Mesodermal cell (in vitro differentiated cells): ENCODE results near the gene NOP58.

Experiments used
- H3K27ac ChIP-seq: 2 replicates; pipeline ENCODE4 v1.7.0; 2013; ENCODE audit warnings: mild to moderate bottlenecking, low read depth, low read length, moderate library complexity; ENCODE audit not compliant: severe bottlenecking
- H3K36me3 ChIP-seq: 2 replicates; pipeline ENCODE4 v1.7.1; 2013; ENCODE audit warnings: mild to moderate bottlenecking, low read length, moderate library complexity; ENCODE audit not compliant: control insufficient read depth, insufficient read depth
- H3K4me1 ChIP-seq: one replicate; pipeline ENCODE4 v1.7.1; 2013; ENCODE audit warnings: mild to moderate bottlenecking, low read length; ENCODE audit not compliant: insufficient read depth, control insufficient read depth, poor library complexity, severe bottlenecking
- H3K4me3 ChIP-seq: 2 replicates; pipeline ENCODE4 v1.7.0; 2013; ENCODE audit warnings: low read length, control low read depth, mild to moderate bottlenecking; ENCODE audit not compliant: insufficient read depth, poor library complexity, severe bottlenecking; ENCODE audit errors: extremely low read depth
- H3K9me3 ChIP-seq: 2 replicates; pipeline ENCODE4 v1.7.1; 2013; ENCODE audit warnings: mild to moderate bottlenecking, low read length, moderate library complexity; ENCODE audit not compliant: control insufficient read depth
- WGBS, 2 experiments: methylation state at CpG; one replicate each; pipeline ENCODE4 v1.1.5; 2013; ENCODE audit warnings: missing lambda C conversion rate in 2 of 2; ENCODE audit not compliant: insufficient coverage in 2 of 2; 5-methylcytosine and 5-hydroxymethylcytosine counted together

The NOP58 gene

GRCh38 chr2:202337706-202338346, 72.3 kb downstream of the NOP58 start:
- H3K27ac ChIP-seq = no peak overlapping the region

GRCh38 chr2:202339071-202339870, 73.7 kb downstream of the NOP58 start:
- Histone ChIP-seq H3K27ac (no peak overlapping the region), H3K4me3 (no peak overlapping the region), H3K4me1 (no peaks in the 10 kb centered on the region), H3K9me3 (no peaks in the 10 kb centered on the region), H3K36me3 (no peaks in the 10 kb centered on the region)
- 100% methylated on average over 2 to 3 of the region's 3 CpGs for WGBS, 2 experiments

More at GRCh38 chr2:202337706-202338346, 72.3 kb downstream of the NOP58 start:
- Histone ChIP-seq H3K36me3 (no peaks in the 10 kb centered on the region), H3K4me1 (no peaks in the 10 kb centered on the region), H3K4me3 (no peak overlapping the region), H3K9me3 (no peaks in the 10 kb centered on the region)
- WGBS, 2 experiments = 88 to 92% methylated on average over 6 to 7 of the region's 7 CpGs

GRCh38 chr2:202344178-202344577, 78.6 kb downstream of the NOP58 start:
- WGBS, 2 experiments = no CpG with 5 or more reads among the region's 1 CpG
- no peak overlapping the region for H3K4me3 ChIP-seq
- H3K36me3 ChIP-seq = no peaks in the 10 kb centered on the region
- H3K4me1 ChIP-seq = no peaks in the 10 kb centered on the region
- no peaks in the 10 kb centered on the region for H3K9me3 ChIP-seq
- H3K27ac ChIP-seq = no peak overlapping the region

- no peaks in the 10 kb centered on the region for H3K36me3 ChIP-seq
- no peaks in the 10 kb centered on the region for H3K4me1 ChIP-seq
- 83 to 100% methylated on average over 1 to 3 of the region's 7 CpGs for WGBS, 2 experiments
- H3K4me3 ChIP-seq = no peak overlapping the region
- no peaks in the 10 kb centered on the region for H3K9me3 ChIP-seq
- H3K27ac ChIP-seq = no peak overlapping the region
Measured at GRCh38 chr2:202346180-202346579, 80.6 kb downstream of the NOP58 start.
